ENCODE data around the gene AGAP1. TPM values are rescaled to one million over a fixed set of nuclear protein-coding genes. Genes with fewer than 3 reads are reported as not detected.

AGAP1 gene
- total RNA-seq, 1 experiment from 2014 or later, result 25.8 TPM

DNA sequence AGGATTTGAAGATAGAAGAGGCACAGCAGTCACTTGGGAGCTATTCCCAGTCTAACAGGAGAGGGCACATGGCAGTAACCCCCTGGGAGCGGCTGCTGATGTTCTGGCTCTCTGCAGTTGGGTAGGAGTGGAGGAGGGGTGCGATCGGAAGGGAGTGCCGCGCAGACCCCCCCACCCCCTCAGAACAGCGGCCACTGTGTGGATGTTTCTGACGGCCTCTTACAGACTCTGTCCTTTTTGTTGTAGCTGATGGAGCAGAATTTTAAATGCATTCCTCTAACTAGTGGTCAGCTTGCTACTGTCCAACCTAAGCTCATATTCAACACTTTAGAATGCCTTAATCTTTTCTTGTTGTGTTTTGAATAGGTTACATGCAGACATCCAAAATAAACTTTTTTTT, 127.9 kb downstream of the AGAP1 start:
- Histone ChIP-seq H3K23ac (ENCODE audit: insufficient read length, low read depth, low read length) (no peak overlapping the region), H2BK15ac (ENCODE audit: low read depth, low read length) (no peak overlapping the region), H2BK20ac (ENCODE audit: low read depth, low read length, poor library complexity, severe bottlenecking) (no peak overlapping the region), H3K27me3 (ENCODE audit: insufficient read depth, low read length) (no peaks in the 10 kb centered on the region), H2BK120ac (ENCODE audit: low read depth, low read length, poor library complexity, severe bottlenecking) (no peak overlapping the region), H3K9me3 (ENCODE audit: control insufficient read depth, low read depth, low read length) (no peaks in the 10 kb centered on the region), H3K9ac (ENCODE audit: extremely low read depth, insufficient read length, low read length) (no peak overlapping the region), H3K4ac (ENCODE audit: low read depth, low read length) (no peak overlapping the region), H2AK5ac (ENCODE audit: insufficient read length, low read length) (no peak overlapping the region), H3K79me1 (ENCODE audit: insufficient read depth, low read depth, low read length, poor library complexity, severe bottlenecking) (no peaks in the 10 kb centered on the region), H3K56ac (ENCODE audit: insufficient read length, low read depth, low read length) (no peak overlapping the region), H3K4me1 (ENCODE audit: insufficient read depth, low read length) (peaks cover 6% of the 10 kb centered on the region; the same call in 1 of the 2 replicates), H3K23me2 (ENCODE audit: insufficient read length, low read depth, low read length, poor library complexity, severe bottlenecking) (no peaks in the 10 kb centered on the region), H2BK12ac (ENCODE audit: insufficient read length, low read depth, low read length) (no peak overlapping the region), H3T11ph (ENCODE audit: low read length) (no peak overlapping the region), H3K79me2 (ENCODE audit: insufficient read depth, low read length) (peaks cover 5% of the 10 kb centered on the region; the same call in 1 of the 2 replicates), H3K18ac (ENCODE audit: insufficient read length, low read depth, low read length) (no peak overlapping the region), H4K20me1 (ENCODE audit: control insufficient read depth, insufficient read depth, insufficient read length) (no peaks in the 10 kb centered on the region), H4K5ac (ENCODE audit: insufficient read length, low read depth, low read length) (no peak overlapping the region), H3K4me2 (ENCODE audit: insufficient read depth, insufficient read length, low read length) (no peak overlapping the region), H3K27ac (ENCODE audit: insufficient read length, low read depth, low read length) (no peak overlapping the region), H2AFZ (ENCODE audit: low read length) (no peak overlapping the region), H2BK5ac (ENCODE audit: insufficient read length, low read length) (no peak overlapping the region), H4K8ac (replicated peaks; ENCODE audit: insufficient read length, low read depth, low read length) (no peak overlapping the region), H3K14ac (ENCODE audit: insufficient read depth, low read length) (no peak overlapping the region), H4K91ac (ENCODE audit: insufficient read length, low read depth, low read length) (no peak overlapping the region)
- Mint-ChIP-seq H3K9me3 (peaks cover 0 to 4% of the 10 kb centered on the region in 2 experiments; a peak in 1 of 5 replicates), H3K27me3 (ENCODE audit: low read depth) (no peaks in the 10 kb centered on the region), H3K36me3 (ENCODE audit: insufficient read depth in 1 of 3, low read depth in 3 of 3) (peaks cover 4 to 8% (median 7%) of the 10 kb centered on the region in 3 experiments; a peak in 5 of 7 replicates), H3K27ac (no peak overlapping the region), H3K4me3 (no peak overlapping the region), H3K4me1 (peaks cover 10 to 11% of the 10 kb centered on the region in 2 experiments)
- no CpG with 5 or more reads among the region's 7 CpGs for WGBS (ENCODE audit: extremely low coverage, insufficient read length, low lambda C conversion rate)
- TF ChIP-seq, protein P1, sequence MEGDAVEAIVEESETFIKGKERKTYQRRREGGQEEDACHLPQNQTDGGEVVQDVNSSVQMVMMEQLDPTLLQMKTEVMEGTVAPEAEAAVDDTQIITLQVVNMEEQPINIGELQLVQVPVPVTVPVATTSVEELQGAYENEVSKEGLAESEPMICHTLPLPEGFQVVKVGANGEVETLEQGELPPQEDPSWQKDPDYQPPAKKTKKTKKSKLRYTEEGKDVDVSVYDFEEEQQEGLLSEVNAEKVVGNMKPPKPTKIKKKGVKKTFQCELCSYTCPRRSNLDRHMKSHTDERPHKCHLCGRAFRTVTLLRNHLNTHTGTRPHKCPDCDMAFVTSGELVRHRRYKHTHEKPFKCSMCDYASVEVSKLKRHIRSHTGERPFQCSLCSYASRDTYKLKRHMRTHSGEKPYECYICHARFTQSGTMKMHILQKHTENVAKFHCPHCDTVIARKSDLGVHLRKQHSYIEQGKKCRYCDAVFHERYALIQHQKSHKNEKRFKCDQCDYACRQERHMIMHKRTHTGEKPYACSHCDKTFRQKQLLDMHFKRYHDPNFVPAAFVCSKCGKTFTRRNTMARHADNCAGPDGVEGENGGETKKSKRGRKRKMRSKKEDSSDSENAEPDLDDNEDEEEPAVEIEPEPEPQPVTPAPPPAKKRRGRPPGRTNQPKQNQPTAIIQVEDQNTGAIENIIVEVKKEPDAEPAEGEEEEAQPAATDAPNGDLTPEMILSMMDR (conservative IDR thresholded peaks at IDR 0.05), result no peak
- DNase-seq, result no peak

All from H9 (cell line).